Measurements from ENCODE around the gene ISLR2. TPM values are rescaled to one million over a fixed set of nuclear protein-coding genes. Genes with fewer than 3 reads are reported as not detected.

ISLR2 gene
- total RNA-seq, 2 donors from 2014 or later: not detected

GRCh38 chr15:74134387-74135027 lies 4.1 kb downstream of the ISLR2 start:
- peak overlapping the region; percentile 54 for H3K4me3 Mint-ChIP-seq

DNA sequence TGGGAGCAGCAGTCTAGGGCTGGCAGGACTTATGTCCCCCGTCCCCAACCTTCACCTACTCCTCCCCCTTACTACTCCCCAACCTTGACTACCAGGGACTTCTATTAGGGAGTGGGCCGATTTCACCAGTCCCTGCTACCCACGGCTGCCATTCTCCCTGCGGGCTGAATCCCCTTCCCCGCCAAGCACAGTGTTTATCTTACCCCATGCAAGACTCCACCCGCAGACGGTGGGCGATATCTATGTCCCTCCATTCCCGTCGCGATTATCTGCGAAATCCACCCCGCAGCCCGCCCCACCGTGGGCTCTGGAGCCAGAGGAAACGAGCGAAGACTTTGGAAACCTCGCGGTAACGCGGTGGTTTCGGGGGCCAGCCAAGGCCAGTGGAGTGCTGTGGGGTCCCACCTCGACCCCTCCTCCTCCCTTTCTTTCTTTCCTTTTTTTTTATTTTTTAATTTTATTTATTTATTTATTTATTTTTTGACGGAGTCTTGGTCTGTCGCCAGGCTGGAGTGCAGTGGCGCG lies 4.7 kb downstream of the ISLR2 start:
- Mint-ChIP-seq H3K27me3 (peaks cover 62% of the 10 kb centered on the region), H3K4me3 (peak overlapping the region; percentile 54), H3K27ac (no peak overlapping the region), H3K4me1 (peaks cover 4% of the 10 kb centered on the region), H3K9me3 (no peaks in the 10 kb centered on the region), H3K36me3 (ENCODE audit: low read depth) (peaks cover 5% of the 10 kb centered on the region)
- ATAC-seq (replicated peaks): no peak

More at GRCh38 chr15:74134387-74135027, 4.1 kb downstream of the ISLR2 start:
- Mint-ChIP-seq H3K9me3 (no peaks in the 10 kb centered on the region), H3K27me3 (peaks cover 62% of the 10 kb centered on the region), H3K27ac (no peak overlapping the region), H3K4me1 (peaks cover 8% of the 10 kb centered on the region), H3K36me3 (ENCODE audit: low read depth) (peaks cover 5% of the 10 kb centered on the region)
- ATAC-seq (replicated peaks): peak; percentile 52

DNA sequence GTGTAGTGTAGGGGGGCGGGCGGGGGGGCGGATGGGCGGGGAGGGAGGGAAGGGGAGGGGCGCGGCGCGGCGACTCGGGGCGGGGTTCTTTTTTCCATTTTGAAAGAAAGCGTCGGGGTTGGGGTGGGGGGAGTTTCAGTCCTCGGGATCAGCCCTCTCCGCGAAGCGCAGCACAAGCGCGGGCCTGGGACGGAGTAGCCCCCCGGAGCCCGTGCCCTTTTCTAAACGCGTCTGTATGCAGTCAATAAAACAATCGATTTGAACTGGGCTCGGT lies 6.1 kb downstream of the ISLR2 start:
- peak overlapping the region; percentile 54 for H3K4me3 Mint-ChIP-seq
- H3K4me1 Mint-ChIP-seq: no peaks in the 10 kb centered on the region
- H3K27ac Mint-ChIP-seq: no peak overlapping the region
- peaks cover 55% of the 10 kb centered on the region for H3K27me3 Mint-ChIP-seq
- peaks cover 5% of the 10 kb centered on the region for H3K36me3 Mint-ChIP-seq (ENCODE audit: low read depth)
- ATAC-seq (replicated peaks): no peak
- H3K9me3 Mint-ChIP-seq: no peaks in the 10 kb centered on the region

DNA sequence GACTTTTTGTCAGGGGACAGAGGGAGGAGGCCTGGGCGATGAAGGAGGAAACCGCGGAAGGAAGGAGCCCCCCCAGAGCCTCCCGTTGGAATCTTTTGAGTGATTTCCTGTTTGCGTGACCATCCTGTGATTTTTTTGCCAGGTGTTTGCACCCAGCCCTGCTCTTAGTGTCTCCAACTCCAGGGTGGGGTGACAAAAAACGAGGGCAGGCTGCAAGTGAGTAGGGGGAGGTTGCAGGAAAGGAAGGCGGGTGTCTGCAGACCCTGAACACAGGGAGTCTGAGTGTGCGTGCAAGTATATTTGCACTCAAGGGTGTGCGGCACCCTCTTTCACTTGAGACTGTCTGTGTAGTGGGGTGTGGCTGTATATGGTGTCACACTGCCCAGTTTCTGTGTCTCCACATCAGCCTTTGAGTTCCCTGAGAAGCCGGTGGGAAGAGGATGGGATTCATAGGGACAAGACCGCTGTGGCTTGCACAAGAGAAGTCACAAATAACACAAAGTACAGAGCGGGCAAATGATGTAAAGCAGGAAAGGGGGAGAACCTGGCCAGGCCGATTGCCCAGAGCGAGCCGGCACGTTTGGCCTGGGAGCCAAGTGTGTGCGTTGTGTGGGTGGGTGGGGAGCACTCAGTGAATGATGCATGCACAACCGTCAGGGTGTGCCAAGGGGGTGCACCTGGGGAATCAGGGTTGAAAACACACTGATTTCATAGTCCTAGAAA lies 6.6 kb downstream of the ISLR2 start:
- H3K36me3 Mint-ChIP-seq (ENCODE audit: low read depth): peaks cover 5% of the 10 kb centered on the region
- H3K9me3 Mint-ChIP-seq: no peaks in the 10 kb centered on the region
- no peaks in the 10 kb centered on the region for H3K4me1 Mint-ChIP-seq
- H3K27ac Mint-ChIP-seq: no peak overlapping the region
- peaks cover 50% of the 10 kb centered on the region for H3K27me3 Mint-ChIP-seq
- peak overlapping the region; percentile 54 for H3K4me3 Mint-ChIP-seq
- ATAC-seq (replicated peaks): no peak

DNA sequence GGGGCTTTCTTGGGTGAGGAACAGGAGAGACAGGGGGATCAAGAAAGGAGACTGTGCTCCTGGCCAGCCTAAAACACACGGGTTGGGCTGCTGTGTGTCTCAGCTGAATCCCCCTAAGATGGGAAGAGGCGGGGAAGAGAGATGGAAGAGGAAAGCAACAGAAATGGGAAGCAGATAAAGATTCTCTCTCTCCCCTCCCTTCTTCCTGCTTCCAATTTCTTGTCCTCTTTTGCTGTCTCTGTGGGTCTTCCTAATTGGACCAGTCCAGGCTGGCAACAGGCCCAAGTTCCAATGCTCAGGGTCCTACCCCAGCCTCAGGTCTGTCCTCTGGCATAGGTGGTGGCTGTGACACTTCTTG lies 7.1 kb downstream of the ISLR2 start:
- Mint-ChIP-seq H3K27me3 (peaks cover 49% of the 10 kb centered on the region), H3K36me3 (ENCODE audit: low read depth) (peaks cover 5% of the 10 kb centered on the region), H3K4me1 (no peaks in the 10 kb centered on the region), H3K4me3 (no peak overlapping the region), H3K9me3 (no peaks in the 10 kb centered on the region), H3K27ac (no peak overlapping the region)
- no peak for ATAC-seq (replicated peaks)

GRCh38 chr15:74138642-74139041 lies 8.3 kb downstream of the ISLR2 start:
- H3K36me3 Mint-ChIP-seq (ENCODE audit: low read depth): peaks cover 5% of the 10 kb centered on the region
- H3K27me3 Mint-ChIP-seq: peaks cover 50% of the 10 kb centered on the region
- H3K9me3 Mint-ChIP-seq: no peaks in the 10 kb centered on the region
- H3K27ac Mint-ChIP-seq: no peak overlapping the region
- no peaks in the 10 kb centered on the region for H3K4me1 Mint-ChIP-seq
- H3K4me3 Mint-ChIP-seq: no peak overlapping the region
- ATAC-seq (replicated peaks): no peak

DNA sequence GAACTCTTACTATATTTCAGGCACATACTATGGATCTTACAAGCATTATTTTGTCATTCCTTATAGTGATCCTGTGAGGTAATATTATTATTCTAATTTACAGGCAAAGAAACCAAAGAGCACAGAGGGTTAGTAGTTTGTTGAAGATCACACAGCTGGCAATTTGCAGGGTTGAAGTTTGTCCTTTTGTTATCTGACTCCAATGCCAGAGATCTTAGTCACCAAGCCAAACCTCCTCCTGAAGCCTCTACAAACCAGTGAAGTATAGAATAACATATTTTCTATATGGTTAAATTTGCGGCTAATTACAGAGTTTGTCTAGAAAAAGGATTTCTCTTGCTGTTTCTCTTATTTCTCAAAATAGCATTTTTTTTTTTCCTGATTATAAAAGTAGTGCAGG lies 11.2 kb downstream of the ISLR2 start:
- no peaks in the 10 kb centered on the region for H3K36me3 Mint-ChIP-seq (ENCODE audit: low read depth)
- H3K27ac Mint-ChIP-seq: no peak overlapping the region
- peaks cover 54% of the 10 kb centered on the region for H3K27me3 Mint-ChIP-seq
- no peak for ATAC-seq (replicated peaks)
- H3K9me3 Mint-ChIP-seq: no peaks in the 10 kb centered on the region
- H3K4me3 Mint-ChIP-seq: no peak overlapping the region
- H3K4me1 Mint-ChIP-seq: no peaks in the 10 kb centered on the region

- ATAC-seq (replicated peaks): no peak
- H3K4me3 Mint-ChIP-seq: no peak overlapping the region
Observed at GRCh38 chr15:74144153-74144775, 13.9 kb downstream of the ISLR2 start.

GRCh38 chr15:74146277-74146800 lies 16.0 kb downstream of the ISLR2 start:
- Mint-ChIP-seq H3K4me3 (no peak overlapping the region), H3K27me3 (peaks cover 37% of the 10 kb centered on the region), H3K4me1 (no peaks in the 10 kb centered on the region), H3K9me3 (no peaks in the 10 kb centered on the region), H3K27ac (no peak overlapping the region), H3K36me3 (ENCODE audit: low read depth) (no peaks in the 10 kb centered on the region)
- no peak for ATAC-seq (replicated peaks)

More at GRCh38 chr15:74144153-74144775, 13.9 kb downstream of the ISLR2 start:
- H3K36me3 Mint-ChIP-seq (ENCODE audit: low read depth): no peaks in the 10 kb centered on the region
- H3K9me3 Mint-ChIP-seq: no peaks in the 10 kb centered on the region
- H3K27ac Mint-ChIP-seq: no peak overlapping the region
- peaks cover 43% of the 10 kb centered on the region for H3K27me3 Mint-ChIP-seq
- H3K4me1 Mint-ChIP-seq: no peaks in the 10 kb centered on the region

DNA sequence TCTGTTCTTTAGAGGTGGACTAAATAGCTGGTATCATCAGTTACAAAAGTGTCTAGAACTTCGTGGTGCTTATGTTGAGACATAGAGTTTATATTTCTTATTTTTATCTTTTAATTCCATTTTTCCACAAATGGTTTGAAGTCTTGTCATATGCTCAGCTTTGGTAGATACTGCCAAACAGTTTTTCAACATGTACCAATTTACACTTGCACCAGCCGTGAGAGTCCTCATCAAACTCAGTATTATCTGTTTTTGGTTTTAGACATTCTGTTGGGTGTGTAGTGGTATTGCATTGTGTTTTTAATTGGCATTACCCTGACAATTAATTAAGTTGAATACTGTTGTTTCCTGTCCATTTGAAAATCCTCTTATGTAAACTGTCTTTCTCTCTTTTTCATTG lies 16.7 kb downstream of the ISLR2 start:
- H3K27ac Mint-ChIP-seq: no peak overlapping the region

GRCh38 chr15:74155766-74156417 lies 25.5 kb downstream of the ISLR2 start:
- Mint-ChIP-seq H3K4me3 (no peak overlapping the region), H3K4me1 (peaks cover 3% of the 10 kb centered on the region), H3K27ac (no peak overlapping the region), H3K27me3 (peaks cover 19% of the 10 kb centered on the region), H3K36me3 (ENCODE audit: low read depth) (no peaks in the 10 kb centered on the region), H3K9me3 (no peaks in the 10 kb centered on the region)
- no peak for ATAC-seq (replicated peaks)

More for the DNA sequence above, 16.7 kb downstream of the ISLR2 start:
- Mint-ChIP-seq H3K4me3 (no peak overlapping the region), H3K36me3 (ENCODE audit: low read depth) (no peaks in the 10 kb centered on the region), H3K4me1 (no peaks in the 10 kb centered on the region), H3K27me3 (peaks cover 37% of the 10 kb centered on the region), H3K9me3 (no peaks in the 10 kb centered on the region)
- no peak for ATAC-seq (replicated peaks)

- H3K4me1 Mint-ChIP-seq: peaks cover 3% of the 10 kb centered on the region
- H3K36me3 Mint-ChIP-seq (ENCODE audit: low read depth): no peaks in the 10 kb centered on the region
- no peak overlapping the region for H3K27ac Mint-ChIP-seq
- no peaks in the 10 kb centered on the region for H3K9me3 Mint-ChIP-seq
- H3K4me3 Mint-ChIP-seq: no peak overlapping the region
- peaks cover 16% of the 10 kb centered on the region for H3K27me3 Mint-ChIP-seq
- no peak for ATAC-seq (replicated peaks)
Observed at GRCh38 chr15:74156678-74157411, 26.5 kb downstream of the ISLR2 start.

GRCh38 chr15:74157868-74158827 lies 27.8 kb downstream of the ISLR2 start:
- H3K9me3 Mint-ChIP-seq: no peaks in the 10 kb centered on the region
- H3K27me3 Mint-ChIP-seq: peaks cover 19% of the 10 kb centered on the region
- no peak overlapping the region for H3K27ac Mint-ChIP-seq
- no peaks in the 10 kb centered on the region for H3K36me3 Mint-ChIP-seq (ENCODE audit: low read depth)
- no peak overlapping the region for H3K4me3 Mint-ChIP-seq
- peaks cover 3% of the 10 kb centered on the region for H3K4me1 Mint-ChIP-seq
- ATAC-seq (replicated peaks): no peak

Measured in activated T-helper 17 cell treated with anti-CD3 and anti-CD28 coated beads, Interleukin-2, amount 50 U/mL, for 72 hours (primary cell).